Smooth muscle cell of trachea (primary cell): ENCODE data around the gene NFATC1. TPM values are rescaled to one million over a fixed set of nuclear protein-coding genes. Genes with fewer than 3 reads are reported as not detected.

Source experiments
- total RNA-seq: library from RNA; depleted of rRNA; stranded (reverse); fragments of >200 nt; gene quantifications from 2 replicates; pipeline ENCODE4 v1.2.1, GENCODE V29; 2014

Gene NFATC1
- 1.9 and 2.8 TPM in 2 replicates for total RNA-seq

GRCh38 chr18:79395761-79396404 lies at the start of gene NFATC1:
TSS of gene NFATC1 (plus strand) at chr18:79395930. CDS start at chr18:79396225, 295 bp downstream.

